DND-41 (cell line): ENCODE data around the gene CDK5.

Experiments used
- CTCF ChIP-seq: IDR thresholded peaks from 2 replicates; pipeline ENCODE4 v1.5.1; 2012; ENCODE audit warnings: borderline replicate concordance, low read length, moderate library complexity, mild to moderate bottlenecking; ENCODE audit not compliant: poor library complexity, severe bottlenecking; ENCODE audit errors: extremely low read depth
- EZH2 ChIP-seq: IDR thresholded peaks from 3 replicates; pipeline ENCODE4 v1.6.1; 2012; ENCODE audit warnings: borderline replicate concordance, low read depth, mild to moderate bottlenecking, moderate library complexity, low read length, inconsistent platforms; ENCODE audit not compliant: severe bottlenecking

- TF ChIP-seq CTCF (no peak), EZH2 (no peak)
Measured at GRCh38 chr7:151088019-151088855, 30.5 kb upstream of the CDK5 start.
